Right ventricle myocardium inferior (tissue), 1 donor: ENCODE data around the gene PCP2. TPM values are rescaled to one million over a fixed set of nuclear protein-coding genes. Genes with fewer than 3 reads are reported as not detected.

Source experiments
- ATAC-seq: fragments of 200-7000 bp; cut with Tn5 transposase; one replicate; pipeline ENCODE4 v1.9.1; 2020; ENCODE audit warnings: mild to moderate bottlenecking, moderate library complexity
- DNase-seq: peaks from one replicate; pipeline ENCODE4 v3.0.0; 2021; ENCODE audit errors: missing footprints
- intact Hi-C: fragments of 100-400 bp; cut with DNase I; formaldehyde crosslinking; loops from one replicate; pipeline ENCODE4 v1.11.0; 2022
- microRNA-seq: library from miRNA; unstranded; fragments of <30 nt; microRNA quantifications from one replicate; pipeline ENCODE4 v1.2.0, GENCODE V29; 2020
- total RNA-seq: library from RNA; stranded (reverse); fragmentation: NEBNext Ultra II Directional; extraction: Animal tissue kit (Norgen Biotek cat#: 25700); gene quantifications from one replicate; pipeline ENCODE4 v1.2.1, GENCODE V29; 2021
- donor health status: DM: no; HTN: yes; CAD: no; lungs with severe emphysema.

PCP2 gene
- total RNA-seq, 1 donor from 2014 or later, result 6.6 TPM

- DNase-seq (no peak), ATAC-seq (no peak)
- intact Hi-C loops, result no loop called here
Observed at GRCh38 chr19:7607212-7607873, 26.2 kb downstream of the PCP2 start.

- no peak for DNase-seq
- intact Hi-C loops, result no loop called here
- peak; percentile 16 for ATAC-seq
Observed at GRCh38 chr19:7606289-7606688, 27.2 kb downstream of the PCP2 start.

GRCh38 chr19:7605490-7606222 lies 27.9 kb downstream of the PCP2 start:
- DNase-seq (no peak), ATAC-seq (no peak)
- intact Hi-C loops, result no loop called here

- ATAC-seq, result no peak
- DNase-seq, result no peak
- intact Hi-C loops, result no loop called here
Observed at GRCh38 chr19:7603919-7604318, 29.6 kb downstream of the PCP2 start.

GRCh38 chr19:7602935-7603497 lies 30.5 kb downstream of the PCP2 start:
- DNase-seq (no peak), ATAC-seq (no peak)
- intact Hi-C loops, result no loop called here

GRCh38 chr19:7602240-7602934 lies 31.1 kb downstream of the PCP2 start:
- DNase-seq (no peak), ATAC-seq (no peak)
- intact Hi-C loops, result no loop called here

GRCh38 chr19:7600721-7601120 lies 32.8 kb downstream of the PCP2 start:
- intact Hi-C loops, result no loop called here
- DNase-seq (no peak), ATAC-seq (no peak)

- DNase-seq (no peak), ATAC-seq (no peak)
- intact Hi-C loops, result no loop called here
Observed at GRCh38 chr19:7598180-7598579, 35.3 kb downstream of the PCP2 start.

- ATAC-seq (no peak), DNase-seq (no peak)
- intact Hi-C loops, result no loop called here
Observed at GRCh38 chr19:7597689-7598088, 35.8 kb downstream of the PCP2 start.

- intact Hi-C loops, result no loop called here
- DNase-seq, result no peak
- ATAC-seq, result no peak
Observed at GRCh38 chr19:7596211-7596937, 37.1 kb downstream of the PCP2 start.

- DNase-seq (no peak), ATAC-seq (no peak)
- intact Hi-C loops, result no loop called here
Observed at GRCh38 chr19:7595466-7596133, 37.9 kb downstream of the PCP2 start, which contains the start of gene CAMSAP3. CAMSAP3 (plus strand) TSS chr19:7595863; CDS start chr19:7596003, 140 bp downstream.

- DNase-seq (no peak), ATAC-seq (no peak)
- intact Hi-C loops, result no loop called here
Observed at GRCh38 chr19:7590256-7590655, 43.3 kb downstream of the PCP2 start.

- intact Hi-C loops, result no loop called here
- DNase-seq (no peak), ATAC-seq (no peak)
Observed at GRCh38 chr19:7589822-7590221, 43.7 kb downstream of the PCP2 start.

- no peak for DNase-seq
- intact Hi-C loops, result no loop called here
- ATAC-seq, result no peak
Observed at GRCh38 chr19:7582446-7582845, 51.1 kb downstream of the PCP2 start.

Small RNAs within 50 kb of the gene (microRNA-seq; reads per million reads assigned to microRNA genes)
- not detected for gene MIR6792

Other genes starting within 250 kb of the PCP2 start
- gene PEX11G, start 144.7 kb downstream of the PCP2 start, total RNA-seq, result 1.2 TPM
- 89.6 TPM for gene ZNF358, start 117.6 kb downstream of the PCP2 start, total RNA-seq
- 19.5 TPM for gene MCOLN1, start 111.1 kb downstream of the PCP2 start, total RNA-seq
- 50.6 TPM for gene PNPLA6, start 98.0 kb downstream of the PCP2 start, total RNA-seq
- gene CAMSAP3, start 37.9 kb downstream of the PCP2 start, total RNA-seq, result 1.9 TPM
- gene XAB2, start 4.2 kb downstream of the PCP2 start, total RNA-seq, result 25.3 TPM
- 205 TPM for gene PET100, start 3.9 kb downstream of the PCP2 start, total RNA-seq
- 8.4 TPM for gene STXBP2, start 3.4 kb upstream of the PCP2 start, total RNA-seq
- gene RETN, start 35.3 kb upstream of the PCP2 start, total RNA-seq, result 1.2 TPM
- 1.1 TPM for gene MCEMP1, start 43.4 kb upstream of the PCP2 start, total RNA-seq
- 139 TPM for gene TRAPPC5, start 47.1 kb upstream of the PCP2 start, total RNA-seq
- 0.30 TPM for gene FCER2, start 68.4 kb upstream of the PCP2 start, total RNA-seq
- 2.2 TPM for gene CLEC4G, start 98.4 kb upstream of the PCP2 start, total RNA-seq
- 15.6 TPM for gene CD209, start 113.8 kb upstream of the PCP2 start, total RNA-seq
- not detected for gene CLEC4M, start 129.5 kb upstream of the PCP2 start, total RNA-seq
- gene EVI5L, start 196.5 kb upstream of the PCP2 start, total RNA-seq, result 21.5 TPM
- gene PRR36, start 240.7 kb upstream of the PCP2 start, total RNA-seq, result not detected